Measurements from ENCODE around the gene HOXA9.

HOXA9 gene

DNA sequence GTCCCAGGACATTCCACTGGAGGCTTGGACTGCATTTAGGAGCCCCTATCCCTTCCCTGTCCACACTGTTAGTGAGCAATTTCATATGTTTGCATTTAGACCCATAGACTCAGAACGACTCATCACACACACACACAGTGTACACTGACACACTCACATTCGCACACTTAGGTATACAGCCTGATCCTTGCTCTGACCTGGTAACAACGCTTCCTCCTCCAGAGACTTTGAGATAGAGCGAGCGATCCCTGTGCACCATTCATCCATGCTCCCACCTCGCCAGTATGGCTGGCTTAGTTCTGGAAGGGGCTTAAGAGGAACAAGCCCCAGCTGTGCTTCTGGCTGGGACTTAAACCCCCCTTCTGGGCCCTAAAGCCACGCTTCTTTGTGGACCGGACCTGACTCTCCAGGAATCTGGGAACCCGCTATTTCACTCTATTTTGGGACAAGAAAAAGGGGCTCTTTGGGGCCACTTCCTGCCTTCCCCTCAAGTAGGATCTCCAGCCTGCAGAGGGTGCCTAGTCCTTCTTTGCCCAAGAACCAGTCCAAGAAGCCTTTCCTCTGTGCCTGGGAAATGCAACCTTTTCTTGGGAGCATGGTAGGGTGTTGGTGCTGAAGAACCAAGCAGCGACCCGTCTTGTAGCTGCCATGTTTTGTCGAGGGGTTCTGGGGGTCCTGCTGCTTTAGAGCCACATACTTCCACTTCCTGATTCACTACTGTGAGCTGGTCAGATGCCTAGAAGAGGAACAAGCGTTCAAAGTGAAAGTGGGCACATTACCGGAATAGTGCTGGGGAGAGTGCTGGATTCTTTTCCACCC lies 35.6 kb upstream of the HOXA9 start:
- DNase-seq, result peak; percentile 53 to 55

DNA sequence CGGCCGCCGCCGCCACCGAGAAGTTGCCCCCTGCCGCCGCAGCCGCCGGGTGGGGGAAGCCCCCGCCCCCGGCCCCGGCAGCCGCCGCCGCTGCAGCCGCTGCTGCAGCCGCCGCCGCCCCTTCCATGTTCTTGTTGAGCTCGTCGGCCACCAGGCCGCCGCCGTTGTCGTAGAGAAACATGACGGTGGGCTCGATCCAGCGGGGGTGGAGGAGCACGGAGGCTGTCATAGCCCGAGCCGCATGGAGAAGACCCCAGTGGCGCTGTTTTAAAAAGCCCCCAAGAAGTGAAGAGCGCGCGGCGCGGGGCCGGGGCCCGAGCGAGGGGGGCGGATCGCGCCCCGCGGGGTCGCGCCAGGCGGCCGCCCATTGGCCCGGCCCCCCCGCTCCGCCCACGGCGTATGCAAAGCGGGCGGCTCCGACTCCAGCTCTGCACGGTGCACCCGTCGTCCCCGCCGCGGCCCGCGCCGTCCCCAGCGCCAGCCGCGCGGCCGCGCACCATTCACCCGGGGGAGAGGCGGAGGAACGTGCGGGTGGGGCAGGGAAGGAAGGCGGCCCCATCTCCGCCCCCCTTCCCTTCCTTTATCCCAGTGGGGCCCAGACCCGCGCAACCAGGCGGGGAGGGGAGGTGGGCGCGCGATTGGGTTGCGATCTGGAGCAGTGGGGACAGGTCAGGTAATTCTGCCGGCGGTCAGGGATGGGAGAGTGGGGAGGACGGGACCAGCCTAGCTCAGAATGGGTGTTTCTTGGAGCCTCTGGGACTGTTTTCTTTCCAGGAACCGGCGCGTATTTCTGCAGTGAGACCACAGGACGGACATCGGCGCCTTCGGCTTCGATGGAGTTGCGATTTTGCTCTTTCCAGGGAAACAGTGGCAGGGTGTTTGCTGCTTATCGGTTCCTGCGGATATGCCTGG lies 34.8 kb upstream of the HOXA9 start, which contains the start of gene HOXA13:
HOXA13 (minus strand) TSS at position 243 of the 912 bp plus-strand sequence; CDS start at position 229, 14 bp downstream.
- no peak for DNase-seq

DNA sequence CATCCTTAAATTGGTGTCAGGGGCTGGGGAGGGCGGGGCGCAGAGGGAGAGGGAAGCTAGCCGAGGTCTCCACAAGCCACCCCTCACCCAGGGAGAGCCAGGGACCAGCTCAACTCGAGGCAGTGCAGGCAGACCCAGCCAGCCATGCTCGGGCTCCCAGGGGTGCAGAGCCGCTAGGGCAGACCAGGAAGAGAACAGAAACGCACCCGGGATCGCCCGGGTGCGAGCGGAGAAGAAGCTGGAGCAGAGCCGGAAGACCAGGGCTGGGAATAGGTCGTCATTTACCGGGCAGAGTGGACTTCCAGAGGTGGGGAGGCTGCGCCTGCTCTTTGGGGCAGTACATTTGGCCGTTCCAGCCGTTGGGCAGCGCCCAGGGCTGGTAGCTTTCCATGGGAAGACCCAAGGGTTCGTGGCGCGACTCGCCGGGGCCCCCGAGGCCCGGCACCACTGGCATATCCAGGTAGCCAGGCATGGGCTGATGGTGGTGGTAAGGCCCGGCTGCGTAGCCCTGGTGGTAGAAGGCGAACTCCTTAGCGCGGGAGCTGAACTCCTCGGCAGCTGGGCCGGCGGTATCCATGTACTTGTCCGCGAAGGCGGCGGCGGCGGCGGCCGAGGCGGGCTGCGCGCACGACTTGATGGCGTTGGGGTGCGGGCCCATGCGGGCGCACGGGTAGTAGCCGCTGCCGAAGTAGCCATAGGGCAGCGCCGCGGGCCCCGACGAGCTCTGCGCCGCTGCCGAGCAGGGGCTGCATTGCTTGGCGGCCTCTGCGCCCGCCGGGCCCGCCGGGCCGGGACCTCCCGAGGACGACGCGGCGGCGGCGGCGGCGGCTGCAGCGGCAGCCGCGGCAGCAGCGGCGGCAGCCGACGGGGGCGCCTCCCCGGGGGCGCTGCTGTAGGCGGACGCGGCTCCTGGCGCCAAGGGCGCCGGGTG lies 33.8 kb upstream of the HOXA9 start:
- DNase-seq, result no peak

DNA sequence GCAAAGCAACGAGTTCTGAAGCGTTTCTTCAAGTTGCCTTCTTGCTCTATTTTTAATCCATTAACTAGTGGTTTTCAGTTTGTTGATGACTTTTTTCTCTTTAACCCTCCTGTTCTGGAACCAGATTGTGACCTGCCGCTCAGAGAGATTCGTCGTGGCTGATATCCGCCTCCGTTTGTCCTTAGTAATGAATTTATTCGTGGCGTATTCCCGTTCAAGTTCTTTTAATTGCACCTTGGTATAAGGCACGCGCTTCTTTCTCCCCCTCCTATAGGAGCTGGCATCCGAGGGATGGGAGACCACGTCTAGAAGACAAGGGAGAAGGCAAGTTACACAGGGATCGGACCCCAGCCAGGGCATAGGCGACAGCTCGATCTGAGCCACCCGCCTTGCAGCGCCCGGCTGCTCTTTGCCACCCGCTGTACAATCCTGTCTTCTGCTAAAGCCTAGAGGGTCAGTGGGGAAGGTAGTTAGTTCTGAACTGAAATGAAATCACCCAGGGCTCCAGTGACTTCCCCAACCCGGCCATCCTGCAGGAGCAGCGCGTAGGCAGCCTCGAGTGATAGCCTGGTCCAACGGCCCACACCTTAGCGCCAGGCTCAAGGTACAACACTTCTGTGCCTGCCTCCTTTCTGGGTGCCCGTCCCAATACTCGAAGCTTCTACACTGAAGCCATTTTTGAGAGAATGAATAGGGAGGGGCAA lies 33.0 kb upstream of the HOXA9 start:
- DNase-seq, result no peak

DNA sequence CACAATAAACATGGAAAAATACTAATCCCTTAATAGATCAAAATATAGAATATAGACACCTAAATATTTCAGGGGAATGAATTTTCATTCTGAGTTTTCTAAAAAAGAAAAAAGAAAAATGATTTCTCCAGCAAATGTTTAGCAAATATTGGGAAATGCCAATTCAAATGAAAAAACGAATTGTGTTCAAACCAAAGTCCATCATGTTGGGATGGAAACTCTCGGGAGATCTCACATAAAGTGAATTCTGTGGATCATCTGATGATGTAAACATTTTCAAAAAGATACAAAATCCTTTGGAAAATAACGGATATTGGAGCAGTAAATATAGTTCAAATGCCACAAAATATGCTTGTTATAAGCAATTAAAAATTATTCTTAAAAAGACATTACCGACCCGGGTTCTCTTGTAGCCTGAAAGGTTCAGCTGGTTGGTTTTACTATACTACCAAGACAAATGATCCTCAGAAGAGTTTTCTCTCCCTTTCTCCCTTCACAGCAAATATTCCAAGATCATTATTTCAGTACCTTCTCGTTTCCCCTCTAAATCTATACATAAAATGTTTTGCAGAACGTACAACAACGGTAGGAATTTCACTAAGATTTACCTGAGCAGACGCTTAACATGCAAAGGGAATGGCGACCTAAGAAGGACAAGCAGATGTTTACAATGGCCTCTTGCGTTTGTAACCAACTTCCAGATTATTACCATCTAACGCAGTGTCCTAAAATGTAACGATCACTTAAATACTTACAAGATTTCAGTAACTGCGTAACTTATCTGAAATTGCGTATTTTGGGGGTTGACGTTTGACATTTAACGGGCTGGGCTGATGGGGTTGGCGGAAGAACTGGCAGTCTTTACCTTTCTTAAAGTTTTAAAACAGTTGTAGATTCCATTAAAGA lies 32.1 kb upstream of the HOXA9 start:
- DNase-seq, result no peak

DNA sequence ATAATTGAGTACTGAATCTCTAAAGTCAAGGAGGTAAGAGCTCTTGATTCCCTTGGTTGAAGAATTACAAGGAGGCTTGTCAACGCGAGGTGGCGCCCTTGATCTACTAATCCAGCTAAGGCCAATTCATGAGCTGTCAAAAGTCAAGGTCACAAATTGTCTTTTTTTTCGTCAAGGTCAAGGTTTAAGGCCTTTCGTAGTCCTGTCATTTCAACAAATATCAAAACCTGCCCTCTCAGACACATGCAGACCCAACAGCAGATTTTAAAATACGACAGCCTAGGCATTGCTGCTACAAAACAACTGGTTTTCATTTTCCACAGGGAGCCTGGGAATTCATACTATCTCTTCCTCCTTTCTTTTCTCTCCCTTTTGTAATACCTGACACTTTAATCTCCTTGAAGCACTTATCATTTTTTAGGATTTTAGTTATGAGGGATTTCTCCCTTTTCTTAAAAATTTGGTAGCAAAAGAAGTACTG lies 31.0 kb upstream of the HOXA9 start:
- peak; percentile 55 to 94 for DNase-seq

DNA sequence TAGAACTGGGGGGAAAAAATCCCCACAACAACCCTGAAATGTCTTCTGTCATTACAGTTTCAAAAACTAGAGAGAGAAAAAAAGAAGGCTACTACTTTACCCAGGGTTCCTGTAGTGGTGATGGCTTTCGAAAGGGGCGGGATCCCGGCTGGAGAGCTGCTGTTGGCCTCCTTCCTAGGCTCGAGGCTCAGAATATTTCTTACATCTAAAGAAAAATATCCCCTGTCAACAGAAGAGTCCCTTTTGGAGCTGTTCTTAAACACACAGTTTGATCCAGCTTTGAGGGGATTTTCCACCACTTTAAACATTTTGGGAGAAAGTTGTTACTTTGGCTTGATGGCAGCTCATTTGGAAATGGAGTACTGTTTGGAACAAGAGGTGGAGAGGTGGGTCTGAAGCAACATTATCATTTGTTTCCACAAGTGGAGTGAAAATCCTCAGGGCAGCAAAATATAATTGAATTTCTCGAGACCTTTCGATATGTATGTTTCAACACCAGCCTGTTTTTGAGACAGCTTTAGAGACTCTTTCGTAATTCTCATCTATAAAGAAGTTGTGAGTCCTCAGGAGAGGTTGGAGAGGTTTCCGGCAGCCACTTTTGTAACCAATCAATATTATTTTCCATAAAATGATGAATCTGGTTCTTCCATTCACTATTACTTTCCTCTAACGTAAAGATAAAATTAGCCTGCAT lies 29.5 kb upstream of the HOXA9 start:
- DNase-seq, result no peak

DNA sequence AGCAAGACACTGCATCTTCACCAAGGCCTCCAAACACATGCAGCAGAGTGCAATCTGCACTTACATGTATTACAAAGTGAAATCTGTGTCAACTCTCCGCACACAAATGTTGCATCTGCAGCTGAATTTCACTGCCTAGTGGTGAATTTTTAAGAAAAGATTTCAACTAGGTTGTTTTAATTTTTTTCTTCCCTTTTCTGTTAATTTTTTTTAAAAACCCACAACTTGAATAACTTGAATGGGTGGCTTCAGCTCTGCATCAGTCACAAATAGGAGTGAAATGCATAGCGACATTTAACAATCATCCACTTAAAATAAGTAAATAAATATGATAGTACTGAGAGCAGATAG lies 28.6 kb upstream of the HOXA9 start:
- DNase-seq, result no peak

DNA sequence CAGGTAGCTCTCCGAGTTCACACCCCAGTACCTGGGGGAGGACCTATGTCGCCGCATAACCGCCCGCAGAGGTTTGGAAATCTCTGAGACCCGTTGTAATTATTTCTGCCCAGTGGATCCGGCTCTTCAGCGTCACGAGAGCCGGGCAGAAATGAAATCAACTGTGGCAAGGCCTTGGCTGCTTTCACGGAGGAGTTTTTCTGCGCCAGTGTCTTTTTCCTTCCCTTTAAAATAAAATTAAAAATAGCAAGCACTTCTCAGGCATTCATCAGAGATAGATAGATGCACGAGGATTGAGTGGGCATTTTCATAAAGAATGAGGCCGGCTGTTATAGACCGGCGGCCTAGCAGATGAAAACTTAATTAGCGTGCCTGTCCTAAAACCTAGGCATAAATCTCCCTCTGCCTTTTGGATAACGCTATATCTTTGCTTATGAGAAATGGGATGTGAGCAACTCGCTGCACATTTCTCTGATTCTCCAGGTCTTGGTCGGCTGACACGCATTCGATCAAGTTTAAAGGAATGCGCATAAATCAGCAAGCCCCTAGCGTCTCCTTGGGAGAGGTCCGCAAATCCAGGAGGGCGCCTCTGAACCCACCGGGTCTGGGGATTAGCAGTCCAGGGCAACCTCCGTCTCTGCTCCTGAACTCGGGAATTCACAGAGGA lies 28.1 kb upstream of the HOXA9 start:
- DNase-seq, result no peak

DNA sequence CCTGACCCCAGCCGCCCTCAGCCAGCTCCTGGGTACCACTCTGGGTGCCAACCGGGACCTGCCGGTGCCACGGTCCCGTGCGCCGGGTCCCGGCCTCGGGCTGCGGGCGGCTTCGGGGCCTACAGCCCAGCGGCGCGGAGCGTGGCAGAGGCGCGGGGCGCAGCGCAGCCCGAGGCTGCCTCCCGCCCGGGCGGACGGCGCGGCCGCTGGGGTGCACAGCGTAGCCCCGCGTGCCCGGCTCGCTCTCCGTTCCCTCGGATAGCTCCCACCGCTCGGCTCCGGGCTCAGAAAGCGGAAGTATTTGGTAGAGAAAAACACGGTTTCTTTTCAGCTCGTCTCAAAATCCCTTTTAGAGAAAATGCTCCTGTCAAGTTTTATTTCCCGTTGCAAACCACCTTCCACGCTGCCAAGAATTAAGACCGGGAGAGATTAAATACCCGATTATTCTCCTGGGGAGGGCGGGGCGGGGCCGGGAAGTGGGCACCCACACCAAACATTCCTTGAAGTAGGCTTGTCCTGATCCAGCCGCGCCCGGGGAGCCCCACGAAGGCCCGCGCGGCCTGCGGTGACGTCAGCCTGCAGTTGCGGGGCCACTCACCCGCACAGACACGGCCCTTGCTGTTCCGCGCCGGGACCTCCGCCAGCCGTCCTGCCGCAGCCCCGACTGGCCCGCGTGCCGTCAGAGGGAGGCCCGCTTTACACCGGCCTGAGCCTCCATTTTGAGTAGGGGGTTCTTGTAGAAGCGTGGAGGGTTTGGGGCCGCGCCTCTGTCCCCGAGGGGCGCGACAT lies 27.4 kb upstream of the HOXA9 start:
- DNase-seq, result peak; percentile 52 to 66

DNA sequence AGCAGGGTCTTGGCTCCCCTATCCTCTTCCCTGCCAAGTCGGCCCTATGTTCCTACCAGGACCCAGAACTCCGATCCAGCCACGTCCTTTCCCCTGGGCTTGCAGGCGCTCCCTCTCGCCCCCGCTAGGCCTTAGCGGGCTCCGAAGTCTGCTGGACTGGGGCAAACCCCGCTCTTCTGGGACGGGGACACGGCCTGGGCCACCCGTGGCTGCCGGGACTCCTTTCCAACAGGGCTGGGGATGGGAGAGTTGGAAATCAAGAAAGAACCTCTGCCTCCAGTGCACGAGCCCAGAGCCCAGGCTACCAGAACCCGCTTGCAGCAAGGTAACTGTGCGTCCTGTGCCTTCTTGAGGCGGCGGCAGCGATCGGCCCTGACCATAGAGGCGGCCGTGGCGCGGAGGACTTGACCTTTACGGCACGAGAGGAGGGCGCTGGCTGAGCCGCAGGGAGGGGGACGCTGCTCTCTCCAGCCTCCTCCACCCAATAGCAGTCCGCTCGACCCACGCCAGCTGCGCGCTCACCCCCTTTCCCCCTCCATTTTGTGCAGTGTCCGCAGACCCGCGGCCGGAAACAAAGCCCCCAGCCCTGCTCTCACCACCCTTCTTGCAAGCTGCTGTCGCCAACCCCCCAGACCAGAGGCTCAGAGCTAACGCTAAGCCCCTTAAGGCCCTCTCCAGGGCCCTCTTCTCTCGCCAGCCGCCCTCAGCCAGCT lies 26.7 kb upstream of the HOXA9 start:
- DNase-seq, result no peak

DNA sequence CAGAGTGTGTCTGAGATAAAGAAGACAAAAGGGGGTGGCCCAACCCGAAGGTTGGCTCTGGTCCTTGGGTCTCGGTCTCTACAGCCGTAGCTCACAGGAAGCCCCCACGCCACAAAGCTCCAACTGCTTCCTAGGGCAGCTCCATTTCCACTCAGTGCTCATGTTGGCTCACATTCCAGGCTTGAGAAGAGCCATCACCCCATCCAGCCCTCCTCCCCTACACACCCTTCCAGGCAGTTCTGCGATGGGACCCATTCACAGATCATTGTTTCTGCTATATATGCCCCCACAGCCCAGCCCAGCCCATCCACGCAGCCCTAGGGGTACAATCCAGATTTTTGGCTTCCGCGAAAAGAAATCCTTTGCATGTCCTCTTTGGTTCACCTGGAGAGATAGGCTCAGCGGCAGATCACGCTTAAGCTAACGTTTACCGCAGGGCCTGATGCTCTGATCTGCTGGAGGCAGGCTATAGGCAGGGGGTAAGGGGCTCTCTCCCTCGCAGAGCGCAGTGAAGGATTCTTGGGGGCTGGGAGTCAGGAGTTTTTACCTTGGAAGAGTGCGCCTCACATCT lies 25.9 kb upstream of the HOXA9 start:
- no peak for DNase-seq

DNA sequence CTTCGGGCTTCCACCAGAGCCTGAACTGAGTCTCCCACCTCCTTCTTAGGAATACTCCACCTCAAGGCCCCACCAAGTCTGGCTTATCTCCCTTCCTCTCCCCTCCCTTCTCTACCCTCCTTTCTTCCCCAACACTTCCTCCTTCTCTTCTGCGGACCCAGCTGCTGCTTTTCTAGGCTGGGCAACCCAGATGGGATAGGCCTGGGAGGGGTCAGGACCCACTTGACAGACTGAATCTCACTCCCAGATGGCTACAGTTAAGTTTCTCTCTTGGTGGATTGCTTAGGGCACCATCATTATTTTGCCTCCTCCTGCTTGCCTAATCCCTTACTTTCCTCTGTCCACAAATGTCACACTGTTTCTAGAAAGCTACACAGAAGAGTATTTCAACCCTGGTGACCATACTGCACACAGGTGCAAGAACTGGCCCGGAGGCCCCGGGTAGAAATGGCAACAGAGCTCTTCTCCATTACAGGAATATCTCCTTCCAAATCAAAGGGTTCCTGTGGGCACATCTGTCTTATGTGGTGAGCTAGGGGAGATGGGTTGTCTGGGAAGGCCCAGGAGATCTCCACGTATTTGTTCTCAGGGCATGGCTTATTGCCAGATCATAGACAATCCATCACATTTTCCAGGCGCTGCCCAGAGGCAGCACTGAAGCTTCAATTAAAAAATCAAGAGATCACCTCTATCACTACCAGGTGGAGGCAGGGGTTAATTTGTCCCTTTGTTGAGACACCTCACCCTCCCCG lies 24.8 kb upstream of the HOXA9 start:
- DNase-seq, result no peak

DNA sequence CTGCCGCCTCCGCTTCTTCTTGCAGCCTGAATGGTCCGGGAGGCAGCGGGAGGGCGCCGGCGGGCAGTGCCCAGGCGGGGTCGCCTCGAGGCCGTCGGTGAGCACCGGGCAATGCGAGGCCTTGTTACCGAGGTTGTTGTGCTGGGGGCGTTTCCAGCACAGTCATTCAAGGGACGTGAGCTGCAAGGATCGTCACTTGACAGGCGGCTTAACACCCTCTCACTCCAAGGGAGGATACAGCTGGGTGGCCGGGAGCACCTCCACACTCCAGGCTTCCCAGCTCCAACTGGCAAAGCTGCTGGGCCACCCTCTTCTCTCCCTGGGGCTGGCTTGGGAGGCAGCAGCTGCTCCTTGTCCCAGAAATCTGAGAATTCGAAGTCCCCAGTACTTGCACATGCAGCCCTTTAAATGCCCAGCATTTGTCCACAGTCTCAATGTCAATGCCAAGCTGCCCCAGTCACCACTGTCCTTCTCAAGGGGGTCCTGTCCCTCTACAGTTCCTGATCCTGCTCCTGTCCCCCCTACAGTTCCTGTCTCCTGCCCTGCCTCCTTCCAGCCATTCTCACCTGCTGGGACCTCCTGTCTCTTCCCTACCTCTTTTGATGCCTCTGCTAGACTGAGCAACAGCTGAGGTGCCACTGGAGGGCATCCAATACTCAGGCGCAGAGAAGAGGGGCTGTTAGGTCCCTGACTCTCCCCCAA lies 24.1 kb upstream of the HOXA9 start:
- no peak for DNase-seq

DNA sequence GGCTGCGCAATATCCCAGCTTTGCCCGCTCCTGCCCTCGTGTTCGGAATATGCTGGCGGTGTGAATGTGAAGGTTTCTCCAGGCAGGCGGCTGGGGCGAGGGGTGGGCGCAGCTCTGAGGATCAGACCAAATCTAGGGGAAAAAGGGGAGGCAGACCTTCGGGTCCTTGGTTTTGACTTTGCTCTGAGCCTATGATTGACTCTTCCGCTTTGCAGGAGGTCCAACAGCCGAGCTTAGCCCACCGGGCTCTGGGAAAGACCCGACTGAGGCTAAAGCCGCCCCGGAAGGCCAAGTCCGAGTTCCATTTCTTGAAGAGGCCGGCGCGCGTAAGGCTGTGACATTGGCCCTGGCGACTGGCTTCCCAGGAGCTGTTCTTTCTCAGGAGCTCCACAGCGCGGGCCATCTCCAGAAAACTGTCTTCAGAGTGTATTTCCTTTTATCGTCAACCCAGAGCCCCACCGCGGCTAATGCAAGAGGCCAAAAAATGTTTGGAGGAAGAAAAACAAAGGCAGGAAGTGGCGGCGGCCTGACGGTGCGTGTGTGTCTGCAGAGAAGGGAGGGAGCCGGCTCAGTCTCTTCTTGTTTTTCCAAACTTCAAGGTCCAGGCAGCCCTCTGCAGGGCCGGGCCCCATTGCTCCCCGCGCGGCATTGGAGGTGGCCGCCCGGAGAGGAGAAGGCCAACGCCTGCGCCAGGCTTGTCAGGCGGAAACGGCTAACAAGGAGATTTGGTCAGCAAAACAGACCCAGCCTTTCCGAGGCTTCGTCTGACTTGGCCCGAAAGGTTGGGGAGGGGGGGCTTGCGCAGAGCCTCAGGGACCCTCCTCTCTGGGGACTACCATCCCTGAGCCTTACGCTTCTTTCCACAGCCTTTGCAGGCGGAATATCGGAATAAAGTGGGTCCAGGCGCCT lies 23.3 kb upstream of the HOXA9 start:
- no peak for DNase-seq

Measured in inflammatory macrophage treated with lipopolysaccharide for 1 hour (primary cell).